ENCODE data around the gene GRM5.

The GRM5 gene

DNA sequence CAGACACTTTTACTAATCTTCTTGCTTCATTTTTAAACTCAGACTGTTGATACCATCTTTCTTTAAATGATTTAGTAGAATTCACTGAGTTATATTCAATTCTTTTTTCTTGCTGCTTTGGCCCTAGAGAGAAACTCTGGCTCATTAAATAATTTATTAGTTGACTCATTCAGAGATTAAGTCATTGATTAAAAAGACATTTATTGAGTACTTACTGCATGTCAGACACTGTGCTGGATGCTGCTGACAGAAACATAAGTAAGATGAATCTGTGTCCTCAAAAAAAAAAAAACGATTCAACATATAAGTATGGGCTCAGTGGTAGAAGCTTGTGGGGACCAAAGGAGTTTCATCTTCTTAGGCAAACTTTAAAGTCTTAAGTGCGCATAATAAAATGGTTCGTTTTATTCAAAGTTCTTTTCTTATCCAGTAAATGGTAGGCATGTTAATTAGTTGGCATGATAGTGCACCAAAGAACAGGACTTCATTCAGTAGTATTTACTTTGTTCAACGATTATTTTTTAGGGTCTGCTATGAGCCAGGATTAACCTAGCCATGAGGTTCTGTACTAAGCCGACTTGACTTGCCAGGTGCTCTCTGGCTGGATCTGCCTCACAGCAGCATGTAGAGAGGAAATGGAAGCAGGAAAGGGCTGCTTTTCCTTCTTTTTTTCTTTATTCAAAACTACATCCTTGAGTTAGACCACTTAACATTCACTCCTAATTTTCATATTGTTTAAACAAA is 447.3 kb downstream of the GRM5 start:
- no peak for DNase-seq (ENCODE audit: low read depth)

DNA sequence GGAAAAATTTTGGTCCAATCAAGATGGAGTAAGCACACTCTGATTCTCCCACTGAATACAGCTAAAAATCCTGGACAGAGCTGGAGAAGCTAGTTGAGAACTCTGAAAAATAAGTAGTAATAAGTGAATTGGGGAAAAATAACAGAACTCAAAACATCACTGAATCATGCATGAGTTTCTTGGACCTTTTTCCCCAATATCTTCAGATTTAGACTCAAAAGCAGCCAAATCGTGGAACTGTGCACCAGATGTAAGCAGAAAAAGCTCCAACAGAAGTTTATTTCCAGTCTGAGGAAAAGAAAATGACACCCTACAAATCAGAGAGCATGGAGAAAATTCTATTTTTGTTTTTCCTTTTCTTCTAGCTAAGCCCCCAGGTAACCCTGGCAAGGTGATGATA is 448.6 kb downstream of the GRM5 start:
- DNase-seq (ENCODE audit: low read depth): no peak

DNA sequence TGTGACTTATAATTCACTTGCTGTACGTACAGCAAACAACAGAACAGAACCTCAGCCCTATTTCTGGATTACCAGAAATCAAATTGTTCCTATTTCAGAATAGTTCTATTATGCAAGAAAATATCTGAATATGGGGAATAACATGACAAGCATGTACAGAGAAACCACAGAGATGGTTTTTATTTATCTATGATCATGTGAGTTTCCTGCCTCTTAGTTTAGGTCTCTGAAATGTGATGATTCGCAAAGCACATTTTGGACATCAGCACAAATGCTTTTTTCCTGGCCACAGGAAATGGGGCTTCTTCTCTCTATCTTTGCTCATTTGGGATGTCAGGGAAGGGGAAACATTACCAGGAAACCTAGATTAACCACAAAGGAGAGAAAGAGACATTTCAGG is 461.5 kb downstream of the GRM5 start:
- no peak for DNase-seq (ENCODE audit: low read depth)

DNA sequence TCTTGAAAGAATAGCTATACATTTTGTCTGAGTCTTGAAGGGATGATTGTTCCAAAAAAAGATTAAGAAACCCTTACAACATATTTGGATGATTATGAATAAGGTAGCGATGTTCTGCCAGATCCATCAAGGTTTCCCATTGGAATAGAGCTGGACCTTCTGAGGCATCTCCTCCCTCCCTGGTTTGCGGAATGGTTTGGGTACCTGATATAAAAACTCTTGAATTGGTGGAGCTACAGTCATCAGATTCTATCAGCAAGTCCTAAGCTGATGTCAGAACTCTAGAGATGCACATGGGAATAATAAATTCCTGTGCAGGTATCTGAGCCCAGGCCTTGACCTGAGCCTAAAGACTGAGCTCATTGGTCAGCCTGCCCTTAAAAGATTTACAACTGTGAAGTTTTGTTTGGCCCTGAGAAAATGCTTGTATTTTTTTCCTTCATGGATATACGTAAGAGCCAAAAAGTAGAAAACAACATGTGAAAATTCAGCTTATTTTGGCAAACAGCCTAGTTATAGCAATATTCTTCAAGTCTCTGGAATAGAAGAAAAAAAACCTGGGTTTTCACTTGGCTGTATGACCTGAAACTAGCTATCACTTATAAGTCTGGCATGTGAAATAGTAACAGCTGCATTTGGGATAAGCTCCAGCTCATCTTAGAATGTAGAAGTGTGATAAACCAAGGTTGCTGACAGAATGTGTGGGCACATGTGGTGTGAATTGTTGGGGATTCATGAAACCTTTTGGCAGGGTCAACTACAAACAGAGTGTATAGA is 462.5 kb downstream of the GRM5 start:
- no peak for DNase-seq (ENCODE audit: low read depth)

DNA sequence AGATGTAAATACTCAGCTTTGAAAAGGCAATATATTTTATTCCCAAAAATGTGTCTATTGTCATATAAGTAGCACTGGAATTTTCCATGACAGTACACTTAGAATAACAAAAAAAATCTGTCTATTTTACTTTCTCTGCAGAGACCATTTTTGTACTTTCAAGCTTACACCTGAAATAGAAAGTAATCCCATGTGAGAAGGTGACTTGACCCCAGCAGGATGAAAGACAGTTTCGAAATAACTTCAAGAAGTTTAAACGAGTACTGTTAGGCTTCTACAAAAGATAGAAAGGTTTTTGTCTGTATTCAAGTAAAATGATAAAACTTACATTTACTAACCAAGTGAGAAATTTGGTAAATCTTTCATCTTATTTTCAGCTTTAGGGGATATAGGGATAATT is 468.4 kb downstream of the GRM5 start:
- no peak for DNase-seq (ENCODE audit: low read depth)

DNA sequence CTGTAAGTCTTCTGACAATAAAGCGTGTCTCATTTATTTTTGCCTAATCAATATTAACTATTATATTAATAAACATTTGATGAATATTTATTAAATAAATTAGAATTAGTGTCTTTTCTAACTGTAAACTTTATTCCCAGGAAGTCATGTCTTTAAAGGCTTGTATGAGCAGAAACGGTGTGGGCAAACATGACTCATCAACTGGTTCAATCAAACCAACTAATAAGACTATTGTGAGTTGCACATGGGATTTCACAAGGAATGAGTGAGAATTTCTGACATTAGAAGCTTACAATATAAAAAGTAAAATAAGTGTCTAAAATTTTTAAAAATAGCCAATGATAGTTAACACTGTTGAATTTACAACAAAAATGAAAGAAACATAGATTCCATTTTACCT is 469.0 kb downstream of the GRM5 start:
- DNase-seq (ENCODE audit: low read depth): no peak

DNA sequence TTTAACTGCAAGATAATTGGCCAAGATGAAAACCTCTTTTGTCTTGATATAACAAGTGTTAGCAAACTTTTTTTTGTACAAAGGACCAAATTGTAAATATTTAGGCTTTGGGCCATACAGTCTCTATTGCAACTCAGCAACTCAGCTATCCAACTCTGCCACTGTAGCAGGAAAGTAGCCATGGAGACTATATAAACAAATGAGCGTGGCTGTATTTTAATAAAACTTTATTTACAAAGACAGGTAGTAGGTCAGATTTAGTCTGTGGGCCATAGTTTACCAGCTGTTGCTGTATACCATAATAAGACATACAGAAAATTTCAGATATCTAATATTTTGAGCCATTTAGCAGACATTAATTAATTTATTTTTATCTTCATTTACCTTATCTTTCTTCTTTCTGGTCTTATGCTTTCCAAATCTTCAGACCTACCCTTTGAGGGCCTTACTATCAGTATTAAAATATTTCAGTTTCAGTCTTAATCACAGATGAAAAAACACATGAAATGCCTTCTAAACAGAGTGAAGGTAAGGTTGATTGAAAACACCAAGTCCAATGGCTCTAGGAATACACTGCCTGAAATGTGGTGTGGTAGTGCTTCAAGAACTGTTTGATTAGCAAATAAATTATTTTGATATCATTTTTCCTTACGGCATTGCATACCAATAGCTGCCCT is 471.4 kb downstream of the GRM5 start:
- no peak for DNase-seq (ENCODE audit: low read depth)

DNA sequence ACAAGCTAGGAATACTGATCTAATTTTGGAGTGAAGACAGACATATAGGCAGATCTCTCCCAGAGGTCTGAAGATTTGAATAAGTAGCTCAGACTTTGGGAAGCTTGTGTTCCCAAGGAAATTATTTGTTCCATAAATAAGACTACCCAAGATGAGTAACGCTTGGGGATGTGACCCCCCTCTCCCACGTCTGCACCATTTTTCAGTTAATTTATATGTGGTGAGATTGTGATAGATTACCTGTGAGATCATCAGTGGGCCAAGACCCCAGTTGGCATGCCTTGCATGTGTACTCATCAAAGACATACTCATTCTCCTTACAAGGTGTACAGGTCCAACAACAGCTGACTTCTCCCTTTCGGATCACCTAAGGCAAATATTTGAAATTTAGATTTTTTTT is 475.4 kb downstream of the GRM5 start:
- no peak for DNase-seq (ENCODE audit: low read depth)

DNA sequence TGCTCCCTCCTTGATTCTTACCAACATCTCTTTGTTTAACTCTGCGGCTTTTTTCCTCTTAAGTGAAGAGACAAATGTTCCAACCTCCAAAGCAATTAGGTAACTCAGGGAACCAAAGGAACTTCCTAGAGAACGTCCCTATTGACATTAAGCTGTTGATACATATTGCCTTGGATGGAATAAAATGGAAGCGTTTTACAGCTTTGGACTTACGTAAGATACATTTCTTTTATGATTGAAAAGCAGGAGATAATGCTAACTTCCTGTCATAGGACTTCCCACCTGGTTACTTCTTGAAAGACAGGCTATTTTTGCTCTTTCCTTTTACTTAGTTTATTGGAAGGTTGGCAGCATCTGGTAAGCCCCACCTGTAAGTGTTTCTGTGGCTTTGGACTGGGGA is 482.5 kb downstream of the GRM5 start:
- DNase-seq (ENCODE audit: low read depth): no peak

DNA sequence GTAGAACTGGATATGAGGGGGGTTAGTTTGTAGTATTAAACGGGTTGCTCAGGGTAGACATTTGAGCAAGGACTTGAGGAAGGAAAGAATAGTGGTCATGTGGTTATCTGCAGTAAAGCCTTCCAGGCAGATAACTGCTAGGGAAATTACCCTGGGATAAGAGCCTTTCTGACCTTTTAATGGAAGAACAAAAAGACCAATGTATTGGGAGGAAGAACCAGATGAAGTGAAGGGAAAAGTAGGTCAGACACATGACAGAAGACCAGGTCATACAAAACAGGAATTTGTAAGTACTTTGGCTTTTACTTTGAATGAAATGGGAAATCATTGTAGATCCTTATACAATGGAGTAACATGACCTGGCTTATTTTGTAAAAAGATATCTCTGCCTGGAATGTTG is 486.3 kb downstream of the GRM5 start:
- no peak for DNase-seq (ENCODE audit: low read depth)

DNA sequence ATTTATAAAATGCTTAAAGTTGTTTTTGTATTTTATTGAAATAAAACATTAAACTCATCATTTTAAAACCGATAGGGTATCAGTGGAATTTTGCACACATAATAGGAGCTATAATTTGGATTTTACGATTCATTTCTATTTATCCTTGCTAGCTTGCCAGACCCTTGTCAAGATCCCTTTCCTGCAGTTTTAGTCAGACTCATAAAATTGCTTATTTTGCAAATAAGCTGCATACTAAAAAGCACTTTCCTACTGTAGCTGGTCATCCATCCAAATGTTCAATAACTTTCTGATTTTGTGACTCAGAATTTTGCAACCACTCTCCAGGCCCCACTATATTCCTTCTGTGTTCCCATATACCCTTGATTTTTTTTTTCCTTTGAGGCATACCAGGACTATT is 489.0 kb downstream of the GRM5 start:
- no peak for DNase-seq (ENCODE audit: low read depth)

DNA sequence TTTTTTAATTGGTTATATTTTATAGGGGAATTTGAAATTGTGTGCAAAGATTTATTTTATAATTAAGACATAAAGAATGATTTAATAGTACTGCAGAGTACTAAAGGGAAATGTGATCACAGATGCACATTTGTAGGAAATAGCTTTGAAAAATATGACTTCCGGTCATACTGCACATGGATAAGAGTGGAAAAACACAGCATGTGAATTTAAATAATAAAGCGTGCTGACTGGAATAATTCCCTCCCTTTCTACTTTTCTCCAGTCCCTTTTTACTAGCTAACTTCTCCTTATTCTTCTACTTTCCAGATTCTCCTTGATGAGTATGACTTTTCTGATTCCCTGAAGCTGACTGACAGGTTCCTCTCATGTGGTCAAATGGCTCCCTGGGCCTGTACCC is 489.9 kb downstream of the GRM5 start:
- DNase-seq (ENCODE audit: low read depth): no peak

DNA sequence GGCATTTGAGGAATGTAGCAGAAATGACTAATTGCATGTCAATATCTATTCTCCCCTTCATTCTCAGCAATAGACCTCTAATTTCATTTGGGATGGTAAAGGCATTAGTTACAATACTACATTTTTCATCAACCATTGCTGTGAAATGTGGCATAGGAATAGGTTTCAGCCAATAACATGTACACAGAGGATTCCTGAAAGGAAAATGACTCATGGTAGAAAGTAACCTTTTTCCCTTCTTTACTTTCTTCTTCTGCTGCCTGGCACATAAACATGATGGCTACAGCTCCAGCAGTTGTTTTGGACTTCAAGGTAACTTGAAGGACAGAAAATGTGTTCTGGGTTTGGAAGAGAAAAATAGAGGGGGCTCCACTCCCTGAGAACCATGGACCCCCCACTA is 496.4 kb downstream of the GRM5 start:
- DNase-seq (ENCODE audit: low read depth): no peak

DNA sequence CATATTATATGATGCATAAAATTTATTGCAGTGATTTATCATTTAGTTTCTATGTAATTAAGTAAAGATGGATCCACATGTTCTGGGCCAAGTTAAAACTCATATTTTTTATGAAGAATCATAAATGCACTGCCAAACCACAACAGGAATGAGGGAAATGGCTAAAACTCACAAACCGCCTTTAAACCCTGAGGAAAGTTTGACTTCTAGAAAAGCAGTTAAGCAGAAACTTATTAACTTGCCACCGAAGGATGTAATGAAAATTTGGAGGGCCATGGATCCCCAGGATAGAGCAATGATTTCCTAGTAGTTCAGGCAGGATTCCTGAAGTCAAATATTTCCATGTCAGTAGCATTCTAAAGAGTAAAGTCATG is 510.0 kb downstream of the GRM5 start:
- DNase-seq (ENCODE audit: low read depth): no peak

DNA sequence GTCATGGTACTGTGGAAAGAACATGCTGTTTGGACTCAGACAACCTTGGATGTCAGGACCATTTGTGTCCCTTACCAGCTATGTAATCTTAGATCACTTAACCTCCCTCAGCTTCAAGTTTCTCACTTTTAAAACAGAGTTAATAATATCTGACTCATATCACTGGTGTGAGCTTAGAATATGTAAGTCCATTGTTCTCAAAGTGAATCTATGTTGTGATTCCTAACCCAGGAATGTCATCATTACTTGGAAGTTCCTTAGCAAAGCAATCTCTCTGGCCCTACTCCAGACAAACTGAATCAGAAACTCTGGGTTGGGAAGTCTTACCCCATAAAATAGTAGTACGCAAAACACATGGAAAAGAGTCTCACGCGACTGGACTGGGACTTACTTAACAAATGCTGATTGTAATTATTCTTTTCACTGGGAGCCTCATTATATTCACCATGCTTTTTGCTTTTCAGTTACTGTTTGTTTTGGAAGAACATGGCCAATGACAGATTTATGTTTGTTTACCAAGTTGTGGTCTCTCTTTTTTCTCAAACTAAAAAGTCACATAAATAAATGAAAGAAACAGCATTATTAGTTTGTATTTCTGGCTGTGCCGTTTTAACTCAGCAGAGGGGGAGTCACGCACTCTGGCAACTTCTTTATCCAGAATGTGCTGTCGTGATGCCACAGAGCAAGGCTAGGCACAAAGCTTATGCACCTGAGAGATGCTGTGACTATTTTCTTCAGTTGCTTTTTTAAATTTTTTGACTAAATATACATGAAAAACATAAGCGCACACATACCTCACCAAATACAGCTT is 510.6 kb downstream of the GRM5 start:
- DNase-seq (ENCODE audit: low read depth): no peak

DNA sequence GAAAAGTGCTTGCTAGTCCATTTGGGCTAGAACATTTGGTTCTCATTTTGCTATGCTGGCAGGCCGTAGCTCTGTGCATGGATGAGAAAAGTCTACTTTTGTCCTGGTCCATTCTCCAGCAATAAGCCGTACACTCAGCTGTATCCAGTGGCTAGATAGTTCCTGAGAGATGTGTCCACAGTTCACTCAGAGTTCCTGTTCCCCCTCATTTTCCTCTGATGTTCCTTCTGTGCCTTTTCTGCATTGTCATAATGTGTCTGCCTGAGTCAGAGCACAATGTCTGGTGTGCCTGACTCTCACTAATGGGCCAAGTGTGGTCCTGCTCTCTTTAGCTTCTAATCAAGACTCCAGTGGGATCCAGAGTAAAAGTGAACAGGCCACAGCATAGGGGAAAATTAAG is 512.6 kb downstream of the GRM5 start:
- no peak for DNase-seq (ENCODE audit: low read depth)

DNA sequence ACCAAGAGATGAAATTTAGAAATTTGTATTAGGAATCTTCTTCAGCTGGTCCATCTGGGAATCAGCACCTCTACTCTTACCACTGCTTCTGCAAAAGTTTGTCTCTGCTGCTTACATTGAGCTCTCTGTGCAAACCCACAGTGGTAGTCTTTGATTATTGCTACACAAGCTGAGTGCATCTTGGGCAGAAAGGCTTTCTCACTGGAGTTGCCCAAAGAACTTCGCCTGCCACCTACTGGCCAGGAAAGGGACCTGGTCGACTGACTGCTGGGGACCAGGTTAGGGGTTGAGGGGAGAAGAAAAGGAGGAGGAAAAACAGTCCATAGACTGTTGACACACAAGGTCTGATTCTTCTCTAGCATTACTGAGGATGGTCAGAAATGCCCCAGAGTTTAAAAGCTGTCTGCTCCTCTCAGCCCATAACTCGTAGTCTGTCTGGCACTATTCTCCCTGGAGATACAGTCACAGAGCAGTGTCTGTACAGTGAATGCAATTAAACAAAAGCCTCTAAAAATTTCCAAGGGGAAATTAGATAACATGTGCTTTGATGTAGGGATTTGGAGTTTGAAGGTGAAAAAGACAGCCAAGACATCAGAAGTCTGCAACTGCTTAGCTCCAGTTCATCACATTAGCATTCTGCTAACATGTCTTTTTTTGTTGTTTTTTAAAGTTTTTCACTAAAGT is 513.3 kb downstream of the GRM5 start:
- peak; percentile 35 for DNase-seq (ENCODE audit: low read depth)

DNA sequence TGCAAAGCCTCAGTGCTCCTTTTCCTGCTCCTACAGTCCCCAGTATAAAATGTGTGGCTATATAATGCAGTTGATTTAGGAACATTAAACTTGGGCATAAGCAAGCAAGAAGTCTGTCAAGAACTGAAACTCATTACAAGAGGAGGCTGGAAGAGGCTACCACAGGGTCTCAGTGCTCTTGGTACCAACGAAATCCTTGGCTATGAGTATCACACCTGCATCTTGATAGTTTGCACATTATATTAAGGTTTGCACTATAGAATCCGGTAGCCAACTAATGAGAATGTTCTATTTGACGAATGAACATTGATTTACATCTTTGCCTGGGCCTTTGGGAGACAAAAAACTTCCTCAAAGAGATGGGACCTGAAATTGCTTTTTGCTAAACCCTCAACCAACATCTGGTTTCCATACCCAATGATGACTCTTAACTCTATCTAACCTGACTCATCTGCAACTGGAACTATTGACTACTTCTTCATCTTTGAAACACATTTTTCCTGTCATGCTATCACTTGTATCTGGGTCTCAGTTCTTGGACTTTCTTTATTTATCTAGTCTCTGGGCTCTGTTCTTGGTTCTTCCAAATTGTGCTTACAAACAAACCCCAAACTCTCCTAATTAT is 521.0 kb downstream of the GRM5 start:
- DNase-seq (ENCODE audit: low read depth): no peak

DNA sequence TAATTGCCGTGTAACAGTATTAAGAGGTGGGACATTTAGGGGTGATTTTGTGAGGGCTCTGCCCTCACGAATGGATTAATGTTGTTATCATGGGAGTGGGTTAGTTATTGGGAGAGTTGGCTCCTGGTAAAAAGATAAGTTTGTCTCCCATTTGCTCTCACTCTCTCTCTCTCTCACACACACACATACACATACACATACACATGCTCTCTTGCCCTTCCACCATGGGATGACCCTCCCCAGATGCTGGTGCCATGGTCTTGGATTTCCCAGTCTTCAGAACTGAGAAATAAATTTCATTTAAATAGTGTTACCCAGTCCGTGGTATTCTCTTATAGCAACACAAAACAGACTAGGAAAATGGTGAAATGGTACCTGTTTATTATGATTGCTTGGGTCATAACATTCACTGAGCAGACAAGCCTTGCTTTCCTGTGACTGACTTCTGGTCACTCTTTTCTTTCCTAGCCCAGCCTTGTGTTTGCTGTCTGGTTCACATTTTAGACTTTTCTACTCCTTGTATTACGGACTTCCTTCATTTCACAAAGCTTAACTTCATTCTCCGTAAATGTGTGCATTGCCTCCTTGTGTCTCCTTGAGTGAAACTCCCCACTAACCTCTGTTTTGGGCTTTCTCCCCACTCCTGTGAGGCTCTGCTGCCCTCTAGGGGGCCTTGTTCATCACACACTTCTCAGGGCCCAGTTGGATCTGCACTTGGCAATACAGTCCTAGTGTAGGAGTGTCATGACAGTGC is 521.7 kb downstream of the GRM5 start:
- DNase-seq (ENCODE audit: low read depth): peak; percentile 56

DNA sequence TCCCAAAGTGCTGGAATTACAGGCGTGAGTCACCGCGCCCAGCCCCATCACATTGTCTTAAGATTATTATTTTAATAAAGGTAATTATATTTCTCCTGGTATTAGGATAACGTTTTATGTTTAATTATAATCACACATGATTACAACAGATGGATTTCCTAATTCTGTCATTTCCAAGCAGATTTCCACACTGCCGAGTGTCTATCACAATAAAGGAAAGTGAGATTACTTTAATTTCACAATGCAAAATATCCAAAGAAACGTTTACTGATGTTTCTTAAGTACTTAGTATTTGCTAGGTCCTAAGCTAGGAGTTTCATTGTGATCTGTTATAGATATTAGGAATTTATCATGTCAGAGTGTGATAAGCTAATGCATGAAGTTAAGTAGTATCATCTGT is 524.8 kb downstream of the GRM5 start:
- DNase-seq (ENCODE audit: low read depth): no peak

DNA sequence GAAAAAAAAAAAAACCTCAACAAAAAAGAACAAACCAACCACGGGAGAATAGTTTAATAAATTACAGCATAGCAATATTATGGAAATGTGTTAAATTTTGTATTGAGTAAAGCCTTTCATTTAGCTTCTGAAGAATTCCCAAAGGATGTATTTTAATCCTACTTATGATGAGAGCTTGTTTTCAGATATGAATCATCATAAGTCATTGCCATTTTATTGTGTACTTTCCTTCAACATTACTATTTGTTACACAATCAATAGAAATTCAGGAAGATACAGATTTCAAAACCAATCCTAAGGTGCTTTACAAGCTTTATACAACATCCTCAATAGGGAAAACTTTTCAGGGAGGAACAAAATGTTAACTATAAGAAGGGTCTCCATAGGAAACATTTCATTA is 527.7 kb downstream of the GRM5 start:
- no peak for DNase-seq (ENCODE audit: low read depth)

Measured in stimulated activated CD8-positive, alpha-beta memory T cell treated with anti-CD3 and anti-CD28 coated beads, Interleukin-4, amount 100 ng/mL, for 24 hours (primary cell).